Nephron (organoid): ENCODE measurements around the gene TTC23.

Experiments
- H3K27ac Mint-ChIP-seq, 3 experiments: 2 replicates each; pipeline ENCODE4 v1.8.0; 2020; ENCODE audit warnings: mixed read lengths in 3 of 3, mild to moderate bottlenecking in 2 of 3, moderate library complexity in 1 of 3
- H3K27me3 Mint-ChIP-seq: 2 replicates; pipeline ENCODE4 v1.8.0; 2021; ENCODE audit warnings: low read depth, mild to moderate bottlenecking, moderate library complexity, mixed read lengths
- H3K36me3 Mint-ChIP-seq: 2 replicates; pipeline ENCODE4 v1.8.0; 2020; ENCODE audit warnings: low read depth, mixed read lengths
- H3K4me1 Mint-ChIP-seq: 2 replicates; pipeline ENCODE4 v1.8.0; 2020; ENCODE audit warnings: mixed read lengths
- H3K4me3 Mint-ChIP-seq, 3 experiments: 2 replicates each; pipeline ENCODE4 v1.8.0; 2020; ENCODE audit warnings: mild to moderate bottlenecking in 3 of 3, mixed read lengths in 3 of 3, moderate library complexity in 2 of 3
- H3K9me3 Mint-ChIP-seq: 2 replicates; pipeline ENCODE4 v1.8.0; 2020; ENCODE audit warnings: mixed read lengths
- TF ChIP-seq, protein P1 (sequence below), 3 experiments: fragments of 200-600 bp; sonication (generic); IDR thresholded peaks; one replicate each; pipeline ENCODE4 v1.5.0; 2021; ENCODE audit warnings: antibody characterized with exemption in 3 of 3; ENCODE audit not compliant: unreplicated experiment in 3 of 3

The TTC23 gene

DNA sequence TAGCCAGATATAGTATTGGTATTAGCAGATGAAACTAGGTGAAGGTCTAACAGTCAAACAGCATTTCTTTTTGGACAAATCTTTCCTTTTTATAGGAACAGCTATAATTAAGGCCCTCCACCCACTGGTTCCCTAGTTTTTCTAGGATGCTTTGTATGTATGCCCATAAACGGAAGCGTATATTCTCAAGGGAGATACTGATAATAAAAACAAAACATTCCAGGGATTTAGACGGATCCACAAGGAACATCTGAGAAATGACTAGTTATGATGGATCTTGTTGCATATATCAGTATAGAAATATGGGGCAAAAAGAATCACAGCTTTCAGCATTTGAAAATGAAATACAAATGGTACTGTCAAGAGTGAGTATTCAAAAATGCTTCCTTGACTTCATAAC lies 24.4 kb upstream of the TTC23 start:
- Mint-ChIP-seq H3K4me1 (no peaks in the 10 kb centered on the region), H3K27me3 (no peaks in the 10 kb centered on the region), H3K4me3 (no peak overlapping the region), H3K9me3 (no peaks in the 10 kb centered on the region), H3K36me3 (peaks cover 2% of the 10 kb centered on the region), H3K27ac (no peak overlapping the region)
- TF ChIP-seq, protein P1, sequence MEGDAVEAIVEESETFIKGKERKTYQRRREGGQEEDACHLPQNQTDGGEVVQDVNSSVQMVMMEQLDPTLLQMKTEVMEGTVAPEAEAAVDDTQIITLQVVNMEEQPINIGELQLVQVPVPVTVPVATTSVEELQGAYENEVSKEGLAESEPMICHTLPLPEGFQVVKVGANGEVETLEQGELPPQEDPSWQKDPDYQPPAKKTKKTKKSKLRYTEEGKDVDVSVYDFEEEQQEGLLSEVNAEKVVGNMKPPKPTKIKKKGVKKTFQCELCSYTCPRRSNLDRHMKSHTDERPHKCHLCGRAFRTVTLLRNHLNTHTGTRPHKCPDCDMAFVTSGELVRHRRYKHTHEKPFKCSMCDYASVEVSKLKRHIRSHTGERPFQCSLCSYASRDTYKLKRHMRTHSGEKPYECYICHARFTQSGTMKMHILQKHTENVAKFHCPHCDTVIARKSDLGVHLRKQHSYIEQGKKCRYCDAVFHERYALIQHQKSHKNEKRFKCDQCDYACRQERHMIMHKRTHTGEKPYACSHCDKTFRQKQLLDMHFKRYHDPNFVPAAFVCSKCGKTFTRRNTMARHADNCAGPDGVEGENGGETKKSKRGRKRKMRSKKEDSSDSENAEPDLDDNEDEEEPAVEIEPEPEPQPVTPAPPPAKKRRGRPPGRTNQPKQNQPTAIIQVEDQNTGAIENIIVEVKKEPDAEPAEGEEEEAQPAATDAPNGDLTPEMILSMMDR (IDR thresholded peaks at IDR 0.05; ENCODE audit: unreplicated experiment in 3 of 3) = no peak

GRCh38 chr15:99268431-99268830 lies 19.1 kb upstream of the TTC23 start:
- H3K9me3 Mint-ChIP-seq = no peaks in the 10 kb centered on the region
- TF ChIP-seq, protein P1 (IDR thresholded peaks at IDR 0.05; ENCODE audit: unreplicated experiment in 3 of 3) = no peak
- peaks cover 6% of the 10 kb centered on the region for H3K4me1 Mint-ChIP-seq
- peaks cover 5% of the 10 kb centered on the region for H3K36me3 Mint-ChIP-seq
- no peaks in the 10 kb centered on the region for H3K27me3 Mint-ChIP-seq
- H3K27ac Mint-ChIP-seq = peak overlapping the region; percentile 22 to 90 (median 57)
- H3K4me3 Mint-ChIP-seq = peak overlapping the region in 1 of 3 experiments; percentile 18

DNA sequence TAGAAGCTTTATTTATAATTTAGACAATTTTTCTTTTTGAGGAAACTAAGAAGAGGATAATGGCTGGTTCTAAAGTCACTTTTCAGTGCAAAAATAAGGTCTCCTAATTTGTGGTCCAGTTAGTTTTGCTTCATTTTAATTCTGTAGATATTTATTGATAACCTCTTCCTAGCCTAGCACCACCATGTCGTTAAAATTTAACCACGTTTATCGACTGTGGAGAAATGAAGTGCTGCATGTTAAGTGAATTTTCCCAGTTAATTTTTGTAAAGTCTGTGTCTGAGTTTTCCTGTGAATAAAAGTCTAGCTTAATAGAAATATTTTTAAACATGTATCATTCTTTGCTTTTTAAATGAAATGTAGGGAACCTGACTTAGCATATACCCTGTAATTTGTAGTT lies 18.6 kb upstream of the TTC23 start:
- Mint-ChIP-seq H3K36me3 (peaks cover 5% of the 10 kb centered on the region), H3K9me3 (no peaks in the 10 kb centered on the region), H3K27ac (peak overlapping the region; percentile 22 to 90 (median 57)), H3K4me1 (peaks cover 6% of the 10 kb centered on the region), H3K27me3 (no peaks in the 10 kb centered on the region), H3K4me3 (peak overlapping the region in 1 of 3 experiments; percentile 18)
- TF ChIP-seq, protein P1 (IDR thresholded peaks at IDR 0.05; ENCODE audit: unreplicated experiment in 3 of 3) = no peak

- Mint-ChIP-seq H3K4me3 (no peak overlapping the region), H3K4me1 (peaks cover 6% of the 10 kb centered on the region), H3K36me3 (peaks cover 11% of the 10 kb centered on the region), H3K9me3 (no peaks in the 10 kb centered on the region), H3K27me3 (no peaks in the 10 kb centered on the region), H3K27ac (peak overlapping the region in 1 of 3 experiments; percentile 13)
- TF ChIP-seq, protein P1 (IDR thresholded peaks at IDR 0.05; ENCODE audit: unreplicated experiment in 3 of 3) = no peak
These were observed 16.2 kb upstream of the TTC23 start for GRCh38 chr15:99265541-99266070.

DNA sequence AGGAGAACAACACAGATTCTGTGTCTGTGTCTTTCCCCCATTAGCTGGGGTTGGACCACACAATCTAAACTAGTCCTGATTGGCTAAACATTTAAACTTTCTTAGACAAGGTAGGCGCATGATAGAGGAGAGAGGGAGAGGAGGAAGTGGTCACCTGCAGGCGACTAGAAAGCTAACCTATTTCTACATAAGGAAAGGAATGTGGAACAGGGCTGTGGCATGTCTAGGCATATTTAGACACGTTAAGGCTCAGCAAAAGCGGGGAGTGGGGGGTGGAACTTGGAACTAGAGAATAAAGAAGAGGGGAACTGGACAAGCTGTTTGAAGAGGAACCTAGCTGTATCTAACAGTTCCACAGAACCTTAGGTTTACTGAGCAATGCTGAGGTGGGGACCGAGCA lies 14.7 kb upstream of the TTC23 start:
- Mint-ChIP-seq H3K27me3 (no peaks in the 10 kb centered on the region), H3K36me3 (peaks cover 11% of the 10 kb centered on the region), H3K4me3 (no peak overlapping the region), H3K27ac (peak overlapping the region in 1 of 3 experiments; percentile 53), H3K4me1 (peaks cover 6% of the 10 kb centered on the region), H3K9me3 (no peaks in the 10 kb centered on the region)
- TF ChIP-seq, protein P1 (IDR thresholded peaks at IDR 0.05; ENCODE audit: unreplicated experiment in 3 of 3) = no peak

- H3K27me3 Mint-ChIP-seq = no peaks in the 10 kb centered on the region
- H3K9me3 Mint-ChIP-seq = no peaks in the 10 kb centered on the region
- peaks cover 28% of the 10 kb centered on the region for H3K36me3 Mint-ChIP-seq
- no peak overlapping the region for H3K27ac Mint-ChIP-seq
- peaks cover 6% of the 10 kb centered on the region for H3K4me1 Mint-ChIP-seq
- TF ChIP-seq, protein P1 (IDR thresholded peaks at IDR 0.05; ENCODE audit: unreplicated experiment in 3 of 3) = no peak
- H3K4me3 Mint-ChIP-seq = no peak overlapping the region
These were observed 7.8 kb upstream of the TTC23 start for GRCh38 chr15:99257107-99257750.
